22Rv1 (cell line): ENCODE measurements around the gene EBF3.

Experiments
- H3K27ac ChIP-seq: fragments of 450-650 bp; 2 replicates; pipeline ENCODE4 v1.5.1; 2017
- CTCF ChIP-seq: fragments of 450-650 bp; IDR thresholded peaks from 2 replicates; pipeline ENCODE4 v1.5.1; 2017; ENCODE audit warnings: mild to moderate bottlenecking
- ZFX ChIP-seq: fragments of 450-650 bp; IDR thresholded peaks from 2 replicates; pipeline ENCODE4 v1.6.1; 2017; ENCODE audit warnings: antibody characterized with exemption, borderline replicate concordance

The EBF3 gene

DNA sequence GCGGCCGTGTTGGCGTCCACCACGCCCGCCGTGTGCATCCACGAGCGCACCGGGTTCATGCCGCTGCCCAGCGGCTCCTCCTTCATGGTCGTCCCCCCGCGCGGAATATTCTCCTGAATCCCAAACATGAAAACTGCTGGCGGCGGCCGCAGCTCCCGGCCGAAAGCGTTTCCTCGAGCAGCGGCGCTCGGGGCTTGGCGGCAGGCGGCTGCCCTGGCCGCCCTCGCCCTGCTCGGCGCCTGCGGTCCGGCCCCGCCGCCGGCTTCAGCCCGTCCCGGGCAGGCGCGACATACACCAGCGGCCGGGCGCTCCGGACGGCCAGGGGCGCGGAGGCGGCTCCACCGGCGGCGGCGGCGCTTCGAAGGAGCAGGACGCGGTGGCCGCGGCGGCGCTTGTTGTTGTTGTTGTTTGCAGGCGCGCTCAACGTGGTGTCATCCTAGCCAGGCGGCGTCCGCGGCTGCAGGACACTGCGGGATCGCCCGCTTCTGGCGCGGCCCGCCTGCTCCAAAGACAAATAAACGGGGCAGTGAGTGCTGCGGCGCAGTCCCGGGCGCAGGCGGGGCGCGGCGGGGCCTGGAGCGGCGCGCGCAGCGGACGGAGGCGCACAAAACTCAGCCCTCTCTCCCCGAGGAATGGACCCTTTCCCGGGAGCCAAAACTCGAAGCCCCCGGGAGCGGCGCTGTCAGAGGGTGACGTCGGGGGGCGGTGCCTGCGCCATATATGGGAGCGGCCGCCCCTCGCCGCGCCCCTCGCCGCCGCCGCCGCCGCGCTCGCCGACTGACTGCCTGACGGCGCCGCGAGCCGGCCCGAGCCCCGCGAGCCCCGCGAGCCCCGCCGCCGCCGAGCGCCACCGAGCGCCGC, at the start of gene EBF3:
Gene EBF3 (minus strand): TSS at position 634 of the 861 bp plus-strand sequence. CDS start 506 bp downstream, at position 128.
- no peak within 1 kb of the TSS for H3K27ac ChIP-seq
- TF ChIP-seq ZFX: no peak
- TF ChIP-seq CTCF: no peak

DNA sequence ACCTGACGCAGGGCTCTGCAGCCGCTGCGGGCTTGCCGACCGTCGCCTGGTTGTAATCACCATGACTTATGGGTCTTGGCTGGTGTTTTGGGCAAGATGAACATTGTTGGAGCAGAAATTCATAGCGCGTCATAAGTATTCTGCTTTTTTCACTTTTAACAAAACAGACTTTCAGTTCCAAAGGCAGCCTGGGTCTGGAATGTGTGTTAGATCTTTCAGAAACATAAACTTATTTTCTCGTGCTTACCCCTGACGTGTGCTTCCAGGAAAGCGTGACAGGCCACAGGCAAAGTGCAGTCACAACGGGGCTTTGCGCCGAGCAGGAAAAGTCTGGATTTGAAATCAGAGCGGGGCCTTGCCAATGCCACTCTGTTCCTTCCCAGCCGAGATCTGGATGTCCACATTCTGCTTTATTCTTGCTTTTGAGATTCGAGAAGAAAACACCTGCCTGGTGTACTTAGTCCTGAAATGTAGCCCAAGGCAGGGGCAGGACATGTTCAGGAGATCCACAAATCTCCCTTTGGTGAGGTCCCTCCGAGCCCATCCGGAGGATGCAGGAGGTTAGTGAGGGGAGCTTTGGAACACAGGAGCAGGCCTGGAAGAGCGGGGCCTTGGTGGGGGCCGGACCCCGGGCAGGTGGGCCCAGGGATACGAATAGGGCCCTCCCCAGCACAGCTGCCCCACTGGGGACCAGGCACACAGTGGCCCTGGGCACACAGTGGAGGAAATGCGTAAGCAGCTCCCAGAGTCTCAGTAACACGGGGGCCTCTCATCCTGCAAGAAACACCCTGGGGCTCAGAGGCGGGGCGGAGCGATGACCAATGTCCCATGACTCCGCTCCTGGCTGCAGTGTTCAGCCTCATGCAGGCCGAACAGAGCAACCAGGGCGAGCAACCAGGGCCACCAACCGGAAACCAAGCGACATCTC, 49.5 kb upstream of the EBF3 start:
- no peak overlapping the region for H3K27ac ChIP-seq
- TF ChIP-seq CTCF (no peak), ZFX (no peak)

- TF ChIP-seq ZFX (no peak), CTCF (no peak)
These were observed 48.1 kb upstream of the EBF3 start for GRCh38 chr10:130012129-130012528.

DNA sequence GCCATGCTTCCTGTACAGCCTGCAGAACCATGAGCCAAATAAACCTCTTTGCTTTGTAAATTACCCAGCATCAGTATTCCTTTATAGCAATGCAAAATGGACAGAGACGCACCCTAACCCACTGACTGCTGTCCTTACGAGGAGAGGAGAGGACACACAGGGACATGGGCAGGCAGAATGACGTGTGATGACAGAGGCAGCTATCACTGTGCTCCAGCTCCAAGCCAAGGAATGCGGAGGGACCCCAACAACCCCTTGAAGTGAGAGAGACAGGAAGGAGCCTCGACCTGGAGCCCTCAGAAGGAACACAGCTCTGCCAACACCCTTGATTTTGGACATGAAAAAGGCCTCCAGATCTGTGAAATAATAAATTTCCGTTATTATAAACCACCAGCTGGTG, 46.6 kb upstream of the EBF3 start:
- TF ChIP-seq ZFX: no peak
- TF ChIP-seq CTCF: no peak
- H3K27ac ChIP-seq: no peak overlapping the region

More at GRCh38 chr10:130012129-130012528, 48.1 kb upstream of the EBF3 start:
- no peak overlapping the region for H3K27ac ChIP-seq

DNA sequence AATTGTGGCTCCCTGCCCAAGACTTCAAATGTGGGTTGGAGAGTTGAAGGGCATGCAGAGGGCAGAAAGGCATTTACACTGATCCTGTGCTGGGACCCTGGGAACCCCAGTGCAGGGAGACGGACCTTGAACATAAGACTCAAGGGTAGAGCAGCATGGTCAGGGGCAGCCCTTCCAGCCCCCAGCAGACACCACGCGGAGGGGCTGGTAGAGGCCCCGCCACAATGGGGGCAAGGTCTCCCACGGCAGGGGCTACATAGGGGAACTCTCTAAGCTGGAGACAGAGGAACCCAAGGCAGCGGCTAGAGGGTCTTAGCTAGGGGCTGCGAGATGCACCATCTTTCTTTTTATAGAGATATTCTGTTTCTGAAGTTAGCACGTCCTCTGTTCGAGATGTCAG, 45.2 kb upstream of the EBF3 start:
- TF ChIP-seq CTCF: no peak
- TF ChIP-seq ZFX: no peak
- H3K27ac ChIP-seq: no peak overlapping the region

DNA sequence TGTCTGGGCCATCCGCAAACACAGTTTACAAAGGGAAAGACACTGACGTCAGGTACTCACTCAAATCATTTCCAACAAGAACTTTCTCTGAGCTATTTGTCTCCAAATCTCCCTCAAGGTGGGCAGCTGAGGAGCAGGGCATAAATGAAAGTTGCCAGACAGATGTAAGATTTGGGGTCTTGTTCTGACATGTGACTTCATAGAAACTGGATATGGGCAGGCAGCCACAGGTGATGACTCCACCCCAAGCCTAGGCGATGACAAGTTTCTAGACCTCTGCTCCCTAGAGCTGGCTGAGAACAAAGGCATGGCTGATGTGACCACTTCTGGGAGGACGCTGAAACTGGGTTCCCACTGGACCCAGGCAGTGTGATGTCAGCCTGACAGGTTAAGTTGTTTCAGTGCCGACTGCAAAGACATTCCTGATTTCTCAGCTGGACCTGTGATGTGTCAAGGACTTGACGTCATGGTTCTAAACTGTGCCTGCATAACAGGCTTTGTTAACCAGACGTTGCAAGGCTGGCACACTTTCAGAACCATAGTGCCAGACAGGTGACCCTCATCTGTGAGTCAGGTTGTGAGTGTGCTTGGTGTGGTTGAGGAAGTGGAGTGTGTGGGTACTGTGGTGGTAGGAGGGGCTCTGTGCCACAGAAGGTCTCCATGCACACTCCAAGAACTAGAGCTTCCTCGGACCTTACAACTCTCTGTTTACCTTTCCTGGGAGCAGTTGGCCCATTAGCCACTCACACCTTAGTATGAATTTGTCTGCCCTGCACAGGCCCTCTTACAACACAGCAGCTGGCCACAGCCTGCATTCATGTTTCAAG, 39.9 kb upstream of the EBF3 start:
- H3K27ac ChIP-seq: no peak overlapping the region
- TF ChIP-seq ZFX: no peak
- no peak for TF ChIP-seq CTCF
